Pulmonary artery endothelial cell (primary cell): Measurements from ENCODE around the gene ATP23. TPM values are rescaled to one million over a fixed set of nuclear protein-coding genes. Genes with fewer than 3 reads are reported as not detected.

Source experiments
- DNase-seq: peaks from one replicate; pipeline ENCODE4 v3.0.0-alpha.2; 2011; ENCODE audit warnings: low read depth, low spot score
- total RNA-seq: library from RNA; depleted of rRNA; stranded (reverse); fragments of >200 nt; gene quantifications from 2 replicates; pipeline ENCODE4 v1.2.3, GENCODE V29; 2014

ATP23 gene
- total RNA-seq, 1 donor from 2014 or later, result 8.4 TPM

DNA sequence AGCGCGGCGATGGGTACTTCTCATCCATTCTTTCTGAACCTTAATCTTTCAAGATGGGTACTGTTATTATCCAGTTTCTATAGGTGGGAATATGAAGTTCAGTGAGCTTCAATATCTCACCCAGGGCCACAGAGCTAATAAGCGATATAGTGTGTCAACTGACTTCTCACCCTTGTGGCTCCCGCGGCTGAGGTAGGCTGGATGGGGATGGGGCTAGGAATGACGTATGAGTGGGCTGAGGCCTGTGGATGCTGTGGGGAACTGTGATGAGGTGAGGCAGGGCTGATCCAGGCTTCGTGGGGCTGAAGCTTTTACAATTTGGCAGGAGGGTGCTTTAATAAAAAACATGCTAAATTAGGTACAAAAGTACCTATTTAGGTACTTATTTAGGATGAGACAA lies 32.9 kb upstream of the ATP23 start:
- DNase-seq, result no peak

GRCh38 chr12:57909056-57909455 lies 32.3 kb upstream of the ATP23 start:
- no peak for DNase-seq

GRCh38 chr12:57909611-57910010 lies 31.8 kb upstream of the ATP23 start:
- no peak for DNase-seq

DNA sequence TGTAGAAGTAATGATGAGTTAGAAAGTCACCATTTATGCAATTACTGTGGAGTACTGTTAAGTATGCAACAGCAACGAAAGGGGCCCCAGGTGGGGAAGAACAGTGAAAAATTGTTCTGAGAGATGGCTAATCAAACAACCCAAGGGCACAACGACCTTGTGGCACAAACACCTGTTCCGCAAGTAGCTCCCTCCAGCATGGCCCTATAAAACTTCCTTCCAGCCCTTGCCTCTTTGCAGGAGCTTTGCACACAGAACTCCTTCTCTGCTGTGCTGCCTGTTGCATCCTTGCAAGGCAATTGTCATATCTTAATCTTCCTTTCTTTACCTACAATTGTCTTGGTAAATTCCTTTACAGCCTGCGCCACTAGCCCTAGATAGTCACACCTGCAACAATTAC lies 23.2 kb upstream of the ATP23 start:
- no peak for DNase-seq

- DNase-seq, result no peak
Measured at GRCh38 chr12:57927086-57927485, 14.3 kb upstream of the ATP23 start.

DNA sequence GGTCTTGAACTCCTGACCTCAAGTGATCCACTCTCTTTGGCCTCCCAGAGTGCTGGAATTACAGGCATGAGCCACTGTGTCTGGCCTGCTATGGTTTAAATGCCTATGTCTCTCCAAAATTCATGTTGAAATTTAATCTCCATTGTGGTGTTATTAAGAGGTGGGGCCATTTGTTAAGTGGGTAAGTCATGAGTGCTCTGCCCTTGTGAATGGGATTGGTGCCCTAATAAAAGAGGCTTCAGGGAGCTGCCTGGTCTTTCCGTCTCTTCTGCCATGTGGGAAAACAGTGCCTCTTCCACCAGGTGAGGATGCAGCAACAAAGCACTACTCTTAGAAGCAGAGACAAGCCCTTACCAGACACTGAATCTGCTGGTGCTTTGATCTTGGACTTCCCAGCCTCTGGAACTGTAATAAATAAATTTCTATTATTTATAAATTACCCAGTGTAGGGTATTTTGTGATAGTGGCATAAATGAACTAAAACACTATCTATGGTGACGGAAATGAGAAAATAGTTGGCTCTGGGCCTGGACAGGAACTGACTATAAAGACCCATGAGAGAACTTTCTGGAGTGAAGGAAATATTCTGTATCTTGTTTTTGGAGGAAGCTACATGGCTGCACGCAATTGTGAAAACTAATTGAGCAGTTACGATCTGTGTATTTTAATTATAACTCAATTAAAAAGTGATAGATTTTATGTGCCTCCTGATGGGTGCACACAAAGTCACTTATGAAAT lies 12.1 kb upstream of the ATP23 start:
- peak; percentile 7 for DNase-seq

GRCh38 chr12:57934819-57935218 lies 6.5 kb upstream of the ATP23 start:
- DNase-seq, result no peak

GRCh38 chr12:57935331-57935730 lies 6.0 kb upstream of the ATP23 start:
- DNase-seq, result no peak

DNA sequence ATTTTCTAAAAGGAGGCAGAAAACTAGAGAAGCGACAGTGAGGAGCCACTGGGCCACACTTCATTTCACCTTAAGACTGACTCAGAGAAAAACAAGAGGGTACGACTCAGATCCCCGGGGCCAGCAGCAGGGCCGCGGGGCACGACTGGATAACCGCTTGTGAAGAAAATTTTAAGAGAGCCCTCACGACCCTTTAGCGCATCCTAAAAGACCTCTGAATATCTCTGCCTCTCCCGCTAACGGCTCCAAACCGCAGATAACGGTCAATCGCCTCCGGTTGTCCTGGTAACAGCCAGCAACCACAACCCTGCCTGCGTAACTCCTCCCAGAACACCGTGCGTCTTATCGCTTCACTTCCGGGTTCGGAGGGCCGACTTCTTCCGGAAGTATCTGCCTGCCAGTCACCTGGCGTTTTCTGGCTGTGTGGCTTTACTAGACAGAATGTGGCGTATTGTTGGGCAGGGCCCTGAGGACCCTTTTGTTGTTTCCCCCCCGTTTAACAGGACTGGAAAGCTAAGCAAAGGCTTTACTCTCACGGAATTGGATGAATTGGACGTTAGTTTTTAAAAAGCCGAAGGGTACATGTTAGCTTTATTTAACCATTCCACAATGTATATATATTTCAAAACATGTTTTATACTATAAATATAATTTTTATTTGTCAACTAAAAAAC lies 5.4 kb upstream of the ATP23 start:
- peak; percentile 80 for DNase-seq

GRCh38 chr12:57936513-57936883 lies 4.9 kb upstream of the ATP23 start:
- DNase-seq, result no peak

DNA sequence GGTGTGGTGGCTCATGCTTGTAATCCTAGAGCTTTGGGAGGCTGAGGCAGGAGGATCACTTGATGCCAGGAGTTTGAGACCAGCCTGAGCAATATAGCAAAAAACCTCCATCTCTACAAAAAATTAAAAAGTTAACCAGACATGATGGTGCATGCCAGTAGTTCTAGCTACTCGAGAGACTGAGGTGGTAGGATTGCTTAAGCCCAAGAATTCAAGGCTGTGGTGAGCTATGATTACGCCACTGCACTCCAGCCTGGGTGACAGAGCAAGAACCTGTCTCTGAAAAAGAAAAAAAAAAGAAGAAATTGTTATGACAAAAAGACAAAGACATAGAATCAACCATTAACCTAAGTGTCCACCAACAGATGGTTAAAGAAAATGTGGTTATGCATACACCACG lies 2.1 kb upstream of the ATP23 start:
- no peak for DNase-seq

DNA sequence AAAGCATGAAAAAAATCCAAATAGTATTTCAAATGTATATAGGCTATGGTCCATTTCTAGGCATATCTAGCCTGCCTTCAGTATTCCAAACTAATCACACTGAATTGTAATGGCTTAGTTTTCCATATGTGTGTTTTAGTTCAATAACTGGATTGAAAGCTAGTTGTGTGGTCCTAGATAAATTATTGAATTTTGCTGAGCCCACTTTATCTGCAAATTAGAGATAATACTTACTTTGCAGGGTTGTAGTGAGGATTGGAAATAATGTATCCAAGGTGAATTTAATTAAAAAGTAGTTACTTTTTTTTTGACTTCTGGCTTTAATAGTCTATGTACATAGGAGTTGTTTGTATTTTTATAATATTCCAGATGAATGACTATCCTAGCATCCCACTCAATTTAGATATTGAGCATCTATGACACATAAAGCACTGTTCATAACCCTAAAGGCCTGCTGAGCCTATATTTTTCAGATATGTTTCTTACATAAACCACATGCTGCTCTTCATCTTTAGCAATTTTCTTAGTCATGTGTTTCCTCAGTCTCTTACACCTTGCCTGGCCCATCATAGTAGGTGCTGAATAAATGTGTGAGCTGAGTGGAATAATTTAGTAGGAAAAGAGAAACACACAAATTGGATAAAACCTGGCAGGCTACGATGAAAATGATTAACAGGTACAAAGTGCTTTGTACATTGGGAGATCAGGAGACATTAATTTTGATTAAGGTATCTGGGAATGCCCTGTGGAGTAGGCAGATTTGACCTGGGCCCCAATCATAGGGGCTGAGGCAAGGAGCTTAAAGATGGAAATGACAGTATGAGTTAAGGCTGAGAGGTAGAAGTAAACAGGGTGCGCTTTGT lies 1.1 kb upstream of the ATP23 start:
- no peak for DNase-seq

GRCh38 chr12:57940915-57941164 lies 527 bp upstream of the ATP23 start:
- no peak for DNase-seq

DNA sequence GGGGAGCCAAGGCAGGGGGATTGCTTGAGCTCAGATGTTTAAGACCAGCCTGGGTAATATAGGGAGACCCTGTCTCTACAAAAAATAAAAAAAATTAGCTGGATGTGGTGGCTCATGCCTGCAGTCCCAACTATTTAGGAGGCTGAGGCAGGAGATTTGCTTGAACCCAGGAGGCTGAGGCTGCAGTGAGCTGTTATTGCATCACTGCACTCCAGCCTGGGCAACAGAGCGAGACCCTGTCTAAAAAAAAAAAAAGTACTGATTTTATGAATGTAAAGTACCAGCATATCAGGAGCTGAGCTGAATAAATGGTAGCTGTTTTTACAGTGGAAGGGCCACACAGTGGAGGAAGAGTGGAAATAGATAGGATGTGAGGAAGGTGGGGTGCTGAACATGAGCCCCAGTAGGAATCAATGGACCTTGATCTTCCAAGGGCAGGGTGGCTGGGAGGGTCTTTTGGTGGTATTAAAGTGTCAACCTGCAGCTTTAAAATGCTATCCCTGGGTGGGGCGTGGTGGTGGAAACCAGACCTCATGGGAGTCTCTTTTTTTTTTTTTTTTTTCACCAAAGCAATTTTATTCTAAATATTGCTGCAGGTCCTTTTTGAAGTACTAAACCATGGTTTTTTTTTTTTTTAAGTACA lies 2.2 kb downstream of the ATP23 start:
- no peak for DNase-seq

DNA sequence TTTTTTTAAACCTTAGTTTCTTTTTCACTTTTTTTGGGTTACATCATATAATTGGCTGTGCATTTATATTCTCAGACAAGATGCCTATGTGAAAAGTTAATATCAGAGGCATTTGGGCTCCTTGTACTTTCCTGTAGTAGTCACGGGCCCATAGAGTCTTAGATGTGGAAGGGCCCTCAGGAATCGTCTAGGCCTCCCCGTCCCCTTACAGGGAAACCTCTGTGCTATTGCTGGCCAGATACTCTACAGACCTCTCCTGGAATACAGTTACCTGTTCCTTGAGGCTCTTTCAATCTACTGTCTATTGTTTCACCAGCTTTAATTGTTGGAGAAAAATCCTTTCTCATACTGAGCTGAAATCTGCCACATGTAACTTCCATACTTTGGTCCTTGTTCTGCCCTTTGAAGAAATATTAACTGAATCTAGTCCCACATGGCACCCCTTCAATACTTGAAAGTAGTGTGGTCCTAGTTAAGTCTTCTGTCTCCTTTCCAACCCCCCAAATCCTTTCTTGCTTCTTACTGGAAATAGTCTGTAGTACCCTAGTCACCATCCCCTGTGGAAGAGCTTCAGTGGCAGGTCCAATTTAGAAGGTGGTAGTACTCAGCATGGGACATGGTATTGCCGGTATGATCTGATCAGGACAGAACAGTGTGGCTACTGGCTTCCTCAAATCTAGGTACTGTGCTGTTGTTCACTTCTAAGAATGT lies 3.1 kb downstream of the ATP23 start:
- DNase-seq, result no peak

GRCh38 chr12:57952766-57953165 lies 11.4 kb downstream of the ATP23 start:
- DNase-seq, result no peak

DNA sequence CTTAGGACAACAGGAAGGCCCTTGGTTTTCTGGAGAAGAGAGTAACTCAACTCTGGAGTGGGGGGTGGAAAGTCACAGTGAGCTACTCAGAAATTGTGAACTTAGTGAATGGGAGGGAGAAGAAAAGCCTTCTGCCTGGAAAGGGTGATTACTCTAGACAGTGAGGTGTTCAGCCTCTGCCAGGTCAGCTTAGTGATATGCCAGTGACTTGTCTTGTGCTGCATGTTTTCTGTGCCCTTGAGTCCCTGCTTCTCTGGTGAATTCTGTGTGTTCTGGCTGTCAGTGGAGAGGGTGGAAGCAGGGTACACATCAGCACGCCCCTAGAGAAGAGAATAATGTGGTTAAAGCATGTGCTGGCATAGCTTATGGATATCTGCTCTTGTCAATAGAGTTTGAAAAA lies 13.4 kb downstream of the ATP23 start:
- no peak for DNase-seq

DNA sequence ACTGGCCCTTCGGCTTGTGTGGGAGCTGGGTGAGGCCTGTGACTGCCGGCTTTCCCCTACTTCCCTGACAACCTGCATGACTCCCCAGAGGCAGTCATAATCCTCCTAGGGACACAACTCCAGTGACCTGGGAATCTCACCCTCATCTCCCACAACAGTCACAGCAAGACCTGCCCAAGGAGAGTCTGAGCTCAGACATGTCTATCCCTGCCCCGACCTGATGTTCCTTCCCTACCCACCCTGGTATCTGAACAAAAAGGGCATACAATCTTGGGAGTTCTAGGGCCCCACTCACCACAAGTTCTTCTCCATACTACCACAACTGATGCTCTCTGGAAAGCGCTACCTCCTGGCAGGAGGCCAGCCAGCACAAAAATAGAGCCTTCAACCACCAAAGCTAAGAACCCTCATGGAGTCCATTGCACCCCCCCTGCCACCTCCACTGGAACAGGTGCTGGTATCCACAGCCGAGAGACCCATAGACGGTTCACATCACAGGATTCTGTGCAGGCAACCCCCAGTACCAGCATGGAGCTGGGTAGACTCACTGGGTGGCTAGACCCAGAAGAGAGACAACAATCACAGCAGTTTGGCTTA lies 16.8 kb downstream of the ATP23 start:
- DNase-seq, result no peak

DNA sequence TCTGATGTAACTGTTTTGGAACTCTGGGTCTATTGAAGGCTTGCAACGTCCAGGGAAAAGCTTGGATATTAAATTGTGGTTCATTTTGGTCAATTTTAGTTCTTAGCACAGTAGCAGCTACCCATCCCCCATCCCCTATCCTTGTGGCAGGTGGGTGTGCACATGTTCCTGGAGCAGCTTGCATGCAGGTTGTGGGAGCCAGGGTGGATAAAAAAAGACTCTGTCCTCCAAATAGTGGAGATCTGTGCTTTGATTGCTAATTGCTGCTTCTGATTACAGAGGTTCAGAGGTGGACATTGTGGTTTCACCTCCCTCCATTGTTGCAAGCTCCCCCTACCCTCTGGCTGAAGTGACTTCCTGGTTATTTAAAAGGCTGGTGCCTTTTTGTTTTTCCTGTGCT lies 23.1 kb downstream of the ATP23 start:
- DNase-seq, result no peak

DNA sequence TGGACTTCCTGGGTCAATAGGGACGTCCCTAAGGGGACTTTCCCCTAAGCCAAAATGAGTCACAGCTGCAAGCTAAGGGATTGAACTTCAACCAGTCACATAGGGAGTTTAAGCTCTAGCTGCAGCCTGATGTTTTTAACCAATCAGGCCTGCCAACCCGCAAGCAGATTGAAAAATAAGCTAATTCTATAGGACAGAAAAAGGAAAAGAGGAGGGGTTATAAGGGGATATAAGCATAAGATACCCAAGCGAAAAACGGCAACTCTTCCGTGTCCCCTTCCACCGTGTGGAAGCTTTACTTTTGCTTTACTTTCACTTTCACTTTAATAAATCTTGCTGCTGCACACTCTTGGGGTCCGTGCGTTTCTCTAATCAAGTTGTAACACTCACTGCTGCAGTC lies 24.4 kb downstream of the ATP23 start:
- DNase-seq, result no peak

- DNase-seq, result no peak
Measured at GRCh38 chr12:57966536-57966935, 25.2 kb downstream of the ATP23 start.
